ENCODE data around the gene NHERF2.
"Not testable (repeated sequence)": the region's sequence is repeated elsewhere in the genome, so short reads cannot be mapped to it uniquely, and the experiment has no call there.

Gene NHERF2

GRCh38 chr16:2007081-2007836, 19.4 kb upstream of the NHERF2 start:
- DNase-seq: no peak

- no peak for DNase-seq
Measured at GRCh38 chr16:2008009-2008526, 18.6 kb upstream of the NHERF2 start.

DNA sequence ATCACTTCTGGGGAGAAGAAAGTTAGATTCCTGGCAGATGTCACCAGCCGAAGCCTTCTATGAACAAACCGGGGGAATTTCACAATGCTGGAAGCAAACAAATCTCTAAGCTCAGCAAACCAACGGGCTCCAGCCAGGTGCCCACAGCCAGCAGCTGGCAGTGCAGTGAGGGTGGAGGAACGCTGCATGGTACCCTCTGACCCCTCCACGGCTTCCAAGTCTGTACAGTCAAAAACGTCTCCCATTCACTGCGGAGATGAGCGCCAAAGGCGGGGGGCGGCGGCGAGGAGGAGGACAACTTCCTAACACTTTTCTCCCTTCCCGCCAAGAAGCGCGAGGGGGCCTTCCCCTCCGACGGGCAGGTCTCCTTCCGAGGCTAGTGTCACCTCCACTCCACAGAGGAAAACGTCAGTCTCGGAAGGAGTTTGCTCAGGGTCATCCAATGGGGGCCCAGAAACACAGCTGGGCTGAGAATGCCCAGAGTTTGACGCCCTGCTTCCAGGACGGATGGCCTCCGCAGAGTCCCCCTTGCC, 18.0 kb upstream of the NHERF2 start:
- no peak for DNase-seq

DNA sequence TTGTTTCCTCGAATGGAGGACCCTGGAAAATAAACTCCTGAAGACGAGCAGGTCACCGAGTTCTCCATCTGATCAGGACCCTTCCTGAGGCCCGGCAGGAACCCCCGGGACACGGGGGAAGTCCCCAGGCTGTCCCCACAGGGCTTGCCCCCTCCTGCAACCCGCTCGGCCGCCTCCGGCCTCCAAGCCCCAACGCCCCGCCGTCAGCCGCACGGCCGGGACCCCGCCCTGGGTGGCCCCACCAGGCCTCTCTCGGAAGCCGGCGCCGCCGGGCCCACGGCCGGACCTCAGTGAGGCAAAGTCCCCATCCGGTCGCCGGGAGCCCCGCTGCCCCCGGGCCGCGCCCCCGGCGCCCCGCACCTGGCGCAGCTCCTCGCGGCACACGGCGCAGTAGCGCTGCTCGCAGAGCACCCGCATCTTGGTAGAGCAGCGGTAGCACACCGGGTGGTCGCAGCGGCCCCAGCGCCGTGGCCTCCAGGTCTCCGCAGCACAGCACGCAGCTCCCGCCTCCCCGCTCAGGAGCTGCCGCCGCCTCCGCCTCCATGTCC, 17.5 kb upstream of the NHERF2 start:
- no peak for DNase-seq

DNA sequence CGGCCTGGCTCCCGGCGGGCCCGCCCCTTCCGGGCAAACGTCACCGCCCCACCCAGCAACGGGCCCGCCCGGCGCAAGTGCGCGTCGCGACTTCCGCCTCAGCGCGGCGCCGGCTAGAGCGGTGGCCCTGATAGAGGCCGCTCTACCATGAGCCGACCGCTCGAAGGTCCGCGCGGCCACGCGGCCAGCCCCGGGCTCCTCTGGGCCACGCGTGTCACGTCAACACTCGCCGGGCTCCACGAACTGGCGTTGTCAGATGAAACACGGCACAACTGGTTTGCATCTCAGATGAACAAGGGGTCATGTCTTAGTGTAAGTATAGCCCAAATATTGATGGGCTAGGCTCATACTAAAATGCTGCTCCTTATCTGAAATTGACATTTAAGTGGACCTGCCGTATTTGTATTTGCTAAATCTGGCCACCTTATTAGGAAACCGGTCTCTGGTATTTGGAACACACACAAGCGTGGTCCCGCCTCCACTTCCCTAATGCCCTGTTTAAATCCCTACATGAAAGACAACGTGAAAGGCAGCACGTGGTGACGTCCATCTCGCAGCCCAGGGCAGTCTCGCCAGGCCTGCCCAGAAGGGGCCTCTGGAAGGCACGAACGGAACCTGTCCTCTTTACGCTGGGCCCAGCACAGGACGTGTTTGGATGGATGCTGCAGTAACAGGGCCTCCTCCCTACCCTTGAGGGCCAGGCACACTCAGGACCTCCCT, 16.8 kb upstream of the NHERF2 start, which contains the start of gene ZNF598:
Gene ZNF598 (minus strand): TSS at position 31 of the 720 bp plus-strand sequence.
- peak; percentile 18 to 82 for DNase-seq

- DNase-seq: not testable (repeated sequence)
Measured at GRCh38 chr16:2011726-2012125, 15.0 kb upstream of the NHERF2 start.

DNA sequence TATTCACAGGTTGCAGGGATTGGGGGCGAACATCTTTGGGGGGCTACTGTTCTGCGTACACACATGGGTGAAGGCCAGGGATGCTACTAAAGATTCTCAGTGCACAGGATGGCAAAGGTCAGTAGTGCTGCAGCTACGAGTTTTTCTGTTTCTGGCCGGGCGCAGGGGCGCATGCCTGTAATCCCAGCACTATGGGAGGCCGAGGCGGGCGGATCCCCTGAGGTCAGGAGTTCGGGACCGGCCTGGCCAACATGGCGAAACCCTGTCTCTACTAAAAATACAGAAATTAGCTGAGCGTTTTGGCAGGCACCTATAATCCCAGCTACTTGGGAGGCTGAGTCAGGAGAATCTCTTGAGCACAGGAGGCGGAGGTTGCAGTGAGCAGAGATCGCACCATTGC, 13.2 kb upstream of the NHERF2 start:
- no peak for DNase-seq

GRCh38 chr16:2015117-2015946, 11.4 kb upstream of the NHERF2 start:
- DNase-seq: no peak

GRCh38 chr16:2015947-2016208, 10.8 kb upstream of the NHERF2 start:
- DNase-seq: no peak

DNA sequence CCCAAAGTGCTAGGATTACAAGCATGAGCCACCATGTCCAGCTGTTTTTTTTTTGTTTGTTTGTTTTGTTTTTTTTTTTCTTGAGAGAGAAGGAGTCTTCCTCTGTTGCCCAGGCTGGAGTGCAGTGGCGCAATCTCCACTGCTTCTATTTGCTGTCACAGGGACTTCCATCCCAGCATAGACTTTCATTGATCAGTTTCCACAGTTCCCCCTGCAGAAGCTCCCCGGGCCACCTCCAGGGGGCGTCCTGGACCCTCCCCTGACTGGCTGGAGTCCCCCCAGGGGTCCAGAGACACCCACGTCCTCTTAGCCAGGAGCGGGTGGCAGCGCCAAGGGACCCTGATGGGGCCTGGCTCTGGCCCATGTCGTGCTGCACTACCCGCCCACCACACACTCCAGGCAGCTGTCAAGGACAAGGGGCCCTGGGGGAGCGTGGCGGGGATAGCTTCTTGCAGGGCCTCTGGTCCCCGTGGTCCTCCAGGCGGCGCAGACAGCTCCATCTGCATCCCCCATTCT, 10.2 kb upstream of the NHERF2 start:
- no peak for DNase-seq

DNA sequence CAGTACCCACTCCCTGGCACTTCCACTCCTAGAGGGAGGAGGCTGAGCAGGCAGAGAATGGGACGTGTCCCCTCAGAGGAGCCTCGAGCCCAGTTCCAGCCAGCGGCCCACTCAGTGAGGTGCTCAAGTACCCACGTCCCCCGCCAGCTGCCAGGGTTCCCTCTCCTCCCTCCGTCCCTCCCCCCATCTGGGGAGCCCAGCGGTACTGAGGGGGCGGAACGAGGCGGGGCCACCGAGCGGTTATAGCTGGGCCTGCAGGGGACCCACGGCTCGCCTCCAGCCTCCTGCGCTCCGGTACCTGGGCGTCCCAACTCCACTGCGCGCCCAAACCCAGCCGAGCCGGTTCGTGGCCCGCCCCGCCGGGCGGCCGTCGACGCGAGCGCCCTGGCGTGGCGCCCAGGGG, 7.2 kb upstream of the NHERF2 start, which contains the start of gene NPW:
Gene NPW (plus strand): TSS at position 268 of the 403 bp plus-strand sequence.
- DNase-seq: no peak

- DNase-seq: no peak
Measured at GRCh38 chr16:2019921-2020831, 6.5 kb upstream of the NHERF2 start.

DNA sequence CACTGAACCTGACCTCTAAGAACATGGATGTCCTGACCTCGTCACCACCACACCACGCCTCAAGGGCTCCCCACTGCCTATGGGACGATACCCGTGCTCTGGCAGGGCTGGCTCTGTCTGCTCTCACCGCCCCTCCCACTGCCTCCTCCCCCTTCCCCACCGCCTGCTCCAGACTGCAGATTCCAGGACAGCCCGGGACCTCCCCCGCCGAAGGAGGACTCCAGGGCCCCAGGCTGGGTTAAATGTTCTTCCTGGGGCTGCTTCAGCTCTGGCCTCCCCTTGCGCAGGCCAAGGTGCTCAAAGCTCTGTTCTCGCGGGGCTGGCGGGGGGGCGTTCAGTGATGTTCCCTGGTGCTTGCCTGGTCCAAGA, 4.0 kb upstream of the NHERF2 start:
- peak in 1 of 2 experiments; percentile 50 for DNase-seq

- DNase-seq: peak; percentile 20 to 82
Measured at GRCh38 chr16:2023092-2024031, 3.3 kb upstream of the NHERF2 start.

GRCh38 chr16:2024032-2024420, 2.7 kb upstream of the NHERF2 start:
- DNase-seq: no peak

DNA sequence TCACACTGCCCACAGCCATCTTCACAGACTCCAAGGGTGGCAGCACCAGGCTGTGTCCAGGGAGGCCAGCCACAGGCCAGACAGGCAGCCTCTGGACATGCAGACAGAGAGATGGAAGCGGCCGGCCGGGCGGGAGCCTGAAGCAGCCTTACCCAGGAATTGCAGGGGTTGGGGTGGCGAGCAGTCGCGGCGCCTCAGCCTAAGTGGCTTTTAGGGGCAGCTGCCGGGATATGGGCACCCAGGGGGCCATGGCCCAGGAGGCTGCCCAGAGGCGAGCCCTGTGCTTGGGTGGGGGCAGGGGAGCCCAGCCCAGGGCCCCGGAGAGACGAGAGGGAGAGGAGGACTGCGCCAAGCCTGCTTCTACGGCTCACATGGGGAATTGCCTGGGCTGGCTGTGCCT, 1.5 kb upstream of the NHERF2 start:
- DNase-seq: no peak

GRCh38 chr16:2025878-2026460, 733 bp upstream of the NHERF2 start:
- DNase-seq: no peak

DNA sequence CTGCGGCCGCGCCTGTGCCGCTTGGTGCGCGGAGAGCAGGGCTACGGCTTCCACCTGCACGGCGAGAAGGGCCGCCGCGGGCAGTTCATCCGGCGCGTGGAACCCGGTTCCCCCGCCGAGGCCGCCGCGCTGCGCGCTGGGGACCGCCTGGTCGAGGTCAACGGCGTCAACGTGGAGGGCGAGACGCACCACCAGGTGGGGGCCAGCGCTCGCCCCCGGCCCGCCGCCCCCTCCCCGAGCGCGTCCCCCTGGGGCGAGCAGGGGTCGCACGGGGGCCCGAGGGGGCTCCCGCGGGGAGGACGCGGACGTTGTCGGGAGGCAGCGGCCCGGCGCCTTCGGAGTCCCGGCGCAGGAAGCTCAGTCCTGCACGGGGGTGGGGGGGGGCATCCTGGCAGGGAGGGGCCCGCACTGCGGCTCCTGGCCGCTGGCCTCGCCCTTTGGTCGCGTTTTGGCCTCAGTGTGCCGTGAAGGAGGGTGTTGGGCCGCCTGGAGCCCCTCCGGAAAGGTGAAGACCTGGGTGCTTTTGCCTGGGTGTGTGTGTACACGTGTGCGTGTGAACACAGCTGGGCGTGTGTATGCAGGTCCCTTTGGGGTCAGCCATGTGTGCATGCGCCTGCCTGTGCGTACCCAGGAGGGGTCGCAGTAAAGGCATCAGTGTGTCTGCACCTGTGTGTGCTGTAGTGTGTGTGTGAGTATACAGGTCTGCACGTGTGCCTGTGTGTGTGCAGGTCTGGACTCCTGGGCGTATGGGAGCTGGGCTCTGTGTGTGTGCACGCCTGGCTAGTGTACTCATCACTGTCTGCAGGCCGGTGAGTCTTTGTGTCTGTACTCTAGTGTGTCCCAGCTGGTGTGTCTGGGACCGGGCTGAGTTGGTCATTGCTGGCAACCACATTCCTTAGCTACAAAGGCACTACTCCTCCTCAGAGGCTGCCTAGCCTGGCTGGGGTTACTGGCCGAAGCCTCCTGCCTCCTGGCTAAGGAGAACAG, 615 bp downstream of the NHERF2 start:
- peak in 1 of 2 experiments; percentile 42 for DNase-seq

- DNase-seq: no peak
Measured at GRCh38 chr16:2028146-2028545, 1.4 kb downstream of the NHERF2 start.

All from NCI-H526 (cell line).